Measurements from ENCODE around the gene P4HB.

Gene P4HB

DNA sequence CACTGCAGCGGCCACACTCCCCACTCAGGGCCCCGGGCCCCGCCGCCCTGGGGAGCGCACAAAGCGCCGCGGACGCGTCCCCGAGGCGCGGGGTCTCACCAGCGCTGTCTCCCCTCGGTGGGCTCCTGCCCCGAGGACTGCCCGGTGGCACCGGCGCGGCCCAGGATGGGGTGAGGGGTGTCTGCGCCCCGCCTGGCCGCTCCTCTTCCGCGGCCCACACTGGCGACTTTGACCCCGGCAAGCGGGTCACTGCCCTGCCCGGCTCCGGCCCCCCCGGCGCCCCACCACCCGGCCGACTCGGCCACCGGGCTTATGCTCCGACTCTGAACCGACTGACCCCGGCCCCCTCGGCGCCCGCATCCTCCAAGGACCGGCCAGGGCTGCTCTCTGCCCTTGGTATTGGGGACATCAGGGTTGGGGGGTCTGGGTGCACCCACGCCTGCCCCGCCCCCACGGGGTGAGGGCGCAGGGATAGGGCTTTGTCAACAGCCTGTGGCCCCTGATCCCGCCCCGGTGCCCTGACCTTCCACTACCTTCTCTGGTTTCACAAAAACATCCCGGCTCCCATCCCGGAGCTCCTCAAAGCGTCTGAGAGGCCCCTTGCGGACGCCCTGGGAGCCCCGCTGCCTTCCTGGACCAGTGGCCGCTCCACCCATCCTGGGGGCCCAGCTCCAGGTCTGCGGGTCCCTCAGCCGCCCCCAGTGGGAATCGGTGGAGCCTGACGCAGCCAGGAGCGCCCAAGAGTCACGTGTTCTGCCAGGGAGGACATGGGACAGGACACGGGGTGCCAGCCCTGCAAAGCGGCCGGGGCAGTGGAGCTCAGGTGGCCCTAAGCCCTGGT is 55.6 kb downstream of the P4HB start:
- H3K4me3 ChIP-seq: peak overlapping the region in 2 of 7 experiments; percentile 16 to 34
- H3K27ac ChIP-seq: no peak overlapping the region

- Histone ChIP-seq H3K27ac (no peak within 1 kb of the TSS), H3K4me3 (peak within 1 kb of the TSS in 2 of 7 experiments; percentile 16 to 34)
Measured at GRCh38 chr17:81803728-81804558, 56.4 kb downstream of the P4HB start, which contains the start of gene GCGR. TSS of gene GCGR (plus strand) at chr17:81804150. CDS start at chr17:81809019, 4,869 bp downstream.

GRCh38 chr17:81802856-81803643 is 57.3 kb downstream of the P4HB start:
- Histone ChIP-seq H3K27ac (no peak overlapping the region), H3K4me3 (no peak overlapping the region)

- Histone ChIP-seq H3K4me3 (no peak overlapping the region), H3K27ac (no peak overlapping the region)
Measured at GRCh38 chr17:81802048-81802758, 58.1 kb downstream of the P4HB start.

DNA sequence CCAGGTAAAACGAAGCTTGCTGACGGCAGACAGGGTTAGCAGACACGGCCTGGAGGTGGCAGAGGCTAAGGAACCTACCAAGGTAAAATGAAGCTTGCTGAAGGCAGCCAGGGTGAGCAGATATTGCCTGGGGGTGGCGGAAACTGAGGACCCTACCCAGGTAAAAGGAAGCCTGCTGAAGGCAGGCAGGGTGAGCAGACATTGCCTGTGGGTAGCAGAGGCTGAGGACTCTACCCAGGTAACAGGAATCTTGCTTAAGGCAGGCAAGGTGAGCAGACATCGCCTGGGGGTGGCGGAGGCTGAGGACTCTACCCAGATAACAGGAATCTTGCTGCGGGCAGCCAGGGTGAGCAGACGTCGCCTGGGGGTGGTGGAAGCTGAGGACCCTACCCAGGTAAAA is 59.0 kb downstream of the P4HB start:
- Histone ChIP-seq H3K27ac (no peak overlapping the region), H3K4me3 (no peak overlapping the region)

GRCh38 chr17:81794509-81794908 is 65.8 kb downstream of the P4HB start:
- no peak overlapping the region for H3K4me3 ChIP-seq
- H3K27ac ChIP-seq: no peak overlapping the region

GRCh38 chr17:81794074-81794476 is 66.3 kb downstream of the P4HB start:
- no peak overlapping the region for H3K27ac ChIP-seq
- H3K4me3 ChIP-seq: no peak overlapping the region

Data from skin epidermis (tissue), 12 donors.